K562 (cell line): ENCODE results near the gene CRYBA1. TPM values are rescaled to one million over a fixed set of nuclear protein-coding genes. Genes with fewer than 3 reads are reported as not detected.

Source experiments
- BHLHE40 ChIP-seq: IDR thresholded peaks from 2 replicates; pipeline ENCODE4 v1.6.1; 2011; ENCODE audit warnings: low read length, improper control_type of control experiment
- CBX1 ChIP-seq: sonication (generic); IDR thresholded peaks from 2 replicates; pipeline ENCODE4 v1.6.1; 2016; ENCODE audit warnings: antibody characterized with exemption, low read depth, mild to moderate bottlenecking
- CREB5 ChIP-seq: fragments of 250-450 bp; sonication (Bioruptor Pico); IDR thresholded peaks from 2 replicates; pipeline ENCODE4 v1.5.0; 2020; ENCODE audit warnings: mild to moderate bottlenecking
- CSDE1 ChIP-seq, 2 experiments: fragments of 450-650 bp; IDR thresholded peaks; 2 replicates each; pipeline ENCODE4 v1.6.1; 2016; ENCODE audit warnings: mild to moderate bottlenecking in 1 of 2
- EP400 ChIP-seq: fragments of 450-650 bp; IDR thresholded peaks from 2 replicates; pipeline ENCODE4 v1.6.1; 2017; ENCODE audit warnings: antibody characterized with exemption, mild to moderate bottlenecking, moderate library complexity
- GATA2 ChIP-seq: sonication (generic); formaldehyde crosslinking; IDR thresholded peaks from 2 replicates; pipeline ENCODE4 v1.4.0; 2020; ENCODE audit warnings: mild to moderate bottlenecking, missing genetic modification reagents
- HDAC6 ChIP-seq: IDR thresholded peaks from 2 replicates; pipeline ENCODE4 v1.6.1; 2012; ENCODE audit warnings: low read depth, mild to moderate bottlenecking, control low read depth, inconsistent platforms, low read length, moderate library complexity
- JUN ChIP-seq, 2 experiments: sonication (generic) in 1 of 2; formaldehyde crosslinking in 1 of 2; IDR thresholded peaks; 2 replicates each; pipeline versions ENCODE4 v1.6.1 to v1.8.0; 2012 to 2022; ENCODE audit warnings: borderline replicate concordance in 2 of 2, mild to moderate bottlenecking in 2 of 2, improper control_type of control experiment in 1 of 2, low read depth in 1 of 2, low read length in 1 of 2, missing genetic modification reagents in 1 of 2
- MED1 ChIP-seq: sonication (generic); formaldehyde crosslinking; IDR thresholded peaks from 2 replicates; pipeline ENCODE4 v1.8.1; 2023; ENCODE audit warnings: missing genetic modification reagents, borderline replicate concordance
- PHB ChIP-seq: fragments of 250-450 bp; sonication (Bioruptor Pico); IDR thresholded peaks from 2 replicates; pipeline ENCODE4 v1.5.0; 2021
- PKNOX1 ChIP-seq: fragments of 450-650 bp; IDR thresholded peaks from 2 replicates; pipeline ENCODE4 v1.6.1; 2016
- PTBP1 ChIP-seq: fragments of 200-400 bp; formaldehyde crosslinking; IDR thresholded peaks from 2 replicates; pipeline ENCODE4 v1.6.1; 2017; ENCODE audit warnings: low read depth, low read length
- SETDB1 ChIP-seq: IDR thresholded peaks from one replicate; pipeline ENCODE4 v1.6.1; 2012; ENCODE audit warnings: low read length, control low read depth, inconsistent platforms
- TCF7L2 ChIP-seq: fragments of 150-350 bp; IDR thresholded peaks from 2 replicates; pipeline ENCODE4 v1.6.1; 2016; ENCODE audit warnings: low read depth, mild to moderate bottlenecking, low read length, moderate library complexity
- TGIF2 ChIP-seq: sonication (generic); formaldehyde crosslinking; IDR thresholded peaks from 2 replicates; pipeline ENCODE4 v1.8.1; 2022; ENCODE audit warnings: mild to moderate bottlenecking, missing genetic modification reagents, moderate library complexity
- XRCC4 ChIP-seq: IDR thresholded peaks from one replicate; pipeline ENCODE4 v1.6.1; 2011; ENCODE audit not compliant: insufficient read depth, insufficient read length; ENCODE audit errors: extremely low read depth
- polyA plus RNA-seq, 8 experiments: library from polyadenylated mRNA; depleted of rRNA in 4 of 8; stranded (reverse) in 5 of 8; unstranded in 3 of 8; fragments of >200 nt; fragmentation: Nextera tagmentation in 2 of 8; fragmentation: Illumina TruSeq in 1 of 8; extraction: Ambion mirVana in 2 of 8; extraction: Trizol in 1 of 8; gene quantifications; 2 replicates each; pipeline versions ENCODE4 v1.2.1 to v1.2.3, GENCODE V29; 2011 to 2014; ENCODE audit warnings: inconsistent platforms in 1 of 8, missing spikeins in 1 of 8
- total RNA-seq, 7 experiments: library from RNA; depleted of rRNA in 6 of 7; stranded (reverse); fragments of >200 nt in 6 of 7; fragmentation: Illumina TruSeq in 2 of 7; extraction: Trizol in 2 of 7; gene quantifications; 2 replicates each; pipeline versions ENCODE4 v1.2.1 to v1.2.3, GENCODE V29; 2011 to 2021; ENCODE audit warnings: low replicate concordance in 1 of 7
- TF ChIP-seq, protein P1 (sequence below): sonication (generic); formaldehyde crosslinking; IDR thresholded peaks from 2 replicates; pipeline ENCODE4 v1.8.1; 2023; ENCODE audit warnings: mild to moderate bottlenecking, missing genetic modification reagents
- TF ChIP-seq, protein P2 (sequence below): fragments of 200-400 bp; formaldehyde crosslinking; IDR thresholded peaks from 2 replicates; pipeline ENCODE4 v1.6.1; 2017; ENCODE audit warnings: mild to moderate bottlenecking, low read depth, low read length, moderate library complexity
- TF ChIP-seq, protein P3 (sequence below): fragments of 450-650 bp; IDR thresholded peaks from 2 replicates; pipeline ENCODE4 v1.6.1; 2016; ENCODE audit warnings: missing biosample characterization, missing genetic modification characterization

The CRYBA1 gene
- total and polyA plus RNA-seq, 9 of the 15 experiments (the other 6 are each of a cell fraction or from before 2014, with no cell fraction given) = not detected

GRCh38 chr17:29293890-29294579, 47.4 kb downstream of the CRYBA1 start, which contains the start of gene NUFIP2 (continued):
- TF ChIP-seq, protein P1, sequence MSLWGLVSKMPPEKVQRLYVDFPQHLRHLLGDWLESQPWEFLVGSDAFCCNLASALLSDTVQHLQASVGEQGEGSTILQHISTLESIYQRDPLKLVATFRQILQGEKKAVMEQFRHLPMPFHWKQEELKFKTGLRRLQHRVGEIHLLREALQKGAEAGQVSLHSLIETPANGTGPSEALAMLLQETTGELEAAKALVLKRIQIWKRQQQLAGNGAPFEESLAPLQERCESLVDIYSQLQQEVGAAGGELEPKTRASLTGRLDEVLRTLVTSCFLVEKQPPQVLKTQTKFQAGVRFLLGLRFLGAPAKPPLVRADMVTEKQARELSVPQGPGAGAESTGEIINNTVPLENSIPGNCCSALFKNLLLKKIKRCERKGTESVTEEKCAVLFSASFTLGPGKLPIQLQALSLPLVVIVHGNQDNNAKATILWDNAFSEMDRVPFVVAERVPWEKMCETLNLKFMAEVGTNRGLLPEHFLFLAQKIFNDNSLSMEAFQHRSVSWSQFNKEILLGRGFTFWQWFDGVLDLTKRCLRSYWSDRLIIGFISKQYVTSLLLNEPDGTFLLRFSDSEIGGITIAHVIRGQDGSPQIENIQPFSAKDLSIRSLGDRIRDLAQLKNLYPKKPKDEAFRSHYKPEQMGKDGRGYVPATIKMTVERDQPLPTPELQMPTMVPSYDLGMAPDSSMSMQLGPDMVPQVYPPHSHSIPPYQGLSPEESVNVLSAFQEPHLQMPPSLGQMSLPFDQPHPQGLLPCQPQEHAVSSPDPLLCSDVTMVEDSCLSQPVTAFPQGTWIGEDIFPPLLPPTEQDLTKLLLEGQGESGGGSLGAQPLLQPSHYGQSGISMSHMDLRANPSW (CRISPR knock-in tag) = no peak
- no peak for TF ChIP-seq MED1 (CRISPR knock-in tag)
- peak in 1 of 2 experiments; percentile 59; a peak in 1 of 4 replicates for TF ChIP-seq CSDE1 (IDR thresholded peaks at IDR 0.05)
- TF ChIP-seq EP400 = peak; percentile 93
- no peak for TF ChIP-seq PHB (CRISPR knock-in tag)
- no peak for TF ChIP-seq GATA2 (CRISPR knock-in tag)
- TF ChIP-seq CREB5 (CRISPR knock-in tag) = no peak
- no peak for TF ChIP-seq HDAC6
- 0 out of 2 replicates have a peak, but pooled peaks have one; percentile 41 for TF ChIP-seq CBX1
- no peak for TF ChIP-seq TCF7L2
- peak; percentile 99 for TF ChIP-seq PKNOX1
- no peak for TF ChIP-seq PTBP1
- TF ChIP-seq XRCC4 = no peak
- TF ChIP-seq BHLHE40 = peak; percentile 22; the same call in 1 of the 2 replicates
- TF ChIP-seq JUN (IDR thresholded peaks at IDR 0.05; ENCODE audit: borderline replicate concordance, low read depth, low read length) = peak; percentile 21; the same call in 1 of the 2 replicates
- TF ChIP-seq JUN (CRISPR knock-in tag; IDR thresholded peaks at IDR 0.05; ENCODE audit: borderline replicate concordance) = no peak
- TF ChIP-seq SETDB1 = no peak
- no peak for TF ChIP-seq TGIF2 (CRISPR knock-in tag)
- TF ChIP-seq, protein P2, sequence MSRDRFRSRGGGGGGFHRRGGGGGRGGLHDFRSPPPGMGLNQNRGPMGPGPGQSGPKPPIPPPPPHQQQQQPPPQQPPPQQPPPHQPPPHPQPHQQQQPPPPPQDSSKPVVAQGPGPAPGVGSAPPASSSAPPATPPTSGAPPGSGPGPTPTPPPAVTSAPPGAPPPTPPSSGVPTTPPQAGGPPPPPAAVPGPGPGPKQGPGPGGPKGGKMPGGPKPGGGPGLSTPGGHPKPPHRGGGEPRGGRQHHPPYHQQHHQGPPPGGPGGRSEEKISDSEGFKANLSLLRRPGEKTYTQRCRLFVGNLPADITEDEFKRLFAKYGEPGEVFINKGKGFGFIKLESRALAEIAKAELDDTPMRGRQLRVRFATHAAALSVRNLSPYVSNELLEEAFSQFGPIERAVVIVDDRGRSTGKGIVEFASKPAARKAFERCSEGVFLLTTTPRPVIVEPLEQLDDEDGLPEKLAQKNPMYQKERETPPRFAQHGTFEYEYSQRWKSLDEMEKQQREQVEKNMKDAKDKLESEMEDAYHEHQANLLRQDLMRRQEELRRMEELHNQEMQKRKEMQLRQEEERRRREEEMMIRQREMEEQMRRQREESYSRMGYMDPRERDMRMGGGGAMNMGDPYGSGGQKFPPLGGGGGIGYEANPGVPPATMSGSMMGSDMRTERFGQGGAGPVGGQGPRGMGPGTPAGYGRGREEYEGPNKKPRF = no peak
- TF ChIP-seq, protein P3, sequence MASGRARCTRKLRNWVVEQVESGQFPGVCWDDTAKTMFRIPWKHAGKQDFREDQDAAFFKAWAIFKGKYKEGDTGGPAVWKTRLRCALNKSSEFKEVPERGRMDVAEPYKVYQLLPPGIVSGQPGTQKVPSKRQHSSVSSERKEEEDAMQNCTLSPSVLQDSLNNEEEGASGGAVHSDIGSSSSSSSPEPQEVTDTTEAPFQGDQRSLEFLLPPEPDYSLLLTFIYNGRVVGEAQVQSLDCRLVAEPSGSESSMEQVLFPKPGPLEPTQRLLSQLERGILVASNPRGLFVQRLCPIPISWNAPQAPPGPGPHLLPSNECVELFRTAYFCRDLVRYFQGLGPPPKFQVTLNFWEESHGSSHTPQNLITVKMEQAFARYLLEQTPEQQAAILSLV = no peak
